HEK293 (cell line): ENCODE measurements around the gene AKAP12.

Experiments
- SCRT2 ChIP-seq: fragments of 450-650 bp; formaldehyde crosslinking; IDR thresholded peaks from 2 replicates; pipeline ENCODE4 v1.5.1; 2016; ENCODE audit warnings: missing biosample characterization, missing genetic modification characterization
- ZBTB8A ChIP-seq: fragments of 450-650 bp; formaldehyde crosslinking; IDR thresholded peaks from 2 replicates; pipeline ENCODE4 v1.5.1; 2016; ENCODE audit warnings: missing biosample characterization, missing genetic modification characterization
- ZNF146 ChIP-seq: fragments of 450-650 bp; formaldehyde crosslinking; IDR thresholded peaks from 2 replicates; pipeline ENCODE4 v1.5.1; 2016; ENCODE audit warnings: missing biosample characterization, missing genetic modification characterization
- ZNF629 ChIP-seq: fragments of 450-650 bp; formaldehyde crosslinking; IDR thresholded peaks from 2 replicates; pipeline ENCODE4 v1.5.1; 2017; ENCODE audit warnings: missing biosample characterization, missing genetic modification characterization
- ZNF670 ChIP-seq: fragments of 450-650 bp; formaldehyde crosslinking; IDR thresholded peaks from 2 replicates; pipeline ENCODE4 v1.5.1; 2016; ENCODE audit warnings: missing biosample characterization, missing genetic modification characterization, low read depth
- ZNF777 ChIP-seq: fragments of 450-650 bp; formaldehyde crosslinking; IDR thresholded peaks from 2 replicates; pipeline ENCODE4 v1.5.1; 2017; ENCODE audit warnings: missing biosample characterization, missing genetic modification characterization, borderline replicate concordance
- ZNF837 ChIP-seq: fragments of 450-650 bp; formaldehyde crosslinking; IDR thresholded peaks from 2 replicates; pipeline ENCODE4 v1.5.1; 2016; ENCODE audit warnings: missing biosample characterization, missing genetic modification characterization
- ZSCAN30 ChIP-seq: fragments of 450-650 bp; IDR thresholded peaks from 2 replicates; pipeline ENCODE4 v1.5.1; 2018; ENCODE audit warnings: missing biosample characterization, mild to moderate bottlenecking, missing genetic modification characterization, moderate library complexity
- TF ChIP-seq, protein P1 (sequence below): fragments of 450-650 bp; formaldehyde crosslinking; IDR thresholded peaks from 2 replicates; pipeline ENCODE4 v1.5.1; 2016; ENCODE audit warnings: missing biosample characterization, missing genetic modification characterization
- TF ChIP-seq, protein P2 (sequence below): fragments of 450-650 bp; formaldehyde crosslinking; IDR thresholded peaks from 2 replicates; pipeline ENCODE4 v1.5.1; 2016; ENCODE audit warnings: missing biosample characterization, missing genetic modification characterization
- TF ChIP-seq, protein P3 (sequence below): fragments of 450-650 bp; formaldehyde crosslinking; conservative IDR thresholded peaks from 2 replicates; pipeline ENCODE4 v1.5.1; 2016; ENCODE audit warnings: low read depth, missing biosample characterization, missing genetic modification characterization
- TF ChIP-seq, protein P4 (sequence below): fragments of 450-650 bp; formaldehyde crosslinking; IDR thresholded peaks from 2 replicates; pipeline ENCODE4 v1.5.1; 2017; ENCODE audit warnings: missing biosample characterization, missing genetic modification characterization
- TF ChIP-seq, protein P5 (sequence below): fragments of 450-650 bp; formaldehyde crosslinking; conservative IDR thresholded peaks from 2 replicates; pipeline ENCODE4 v1.5.1; 2016; ENCODE audit warnings: low read depth, missing biosample characterization, missing genetic modification characterization

DNA sequence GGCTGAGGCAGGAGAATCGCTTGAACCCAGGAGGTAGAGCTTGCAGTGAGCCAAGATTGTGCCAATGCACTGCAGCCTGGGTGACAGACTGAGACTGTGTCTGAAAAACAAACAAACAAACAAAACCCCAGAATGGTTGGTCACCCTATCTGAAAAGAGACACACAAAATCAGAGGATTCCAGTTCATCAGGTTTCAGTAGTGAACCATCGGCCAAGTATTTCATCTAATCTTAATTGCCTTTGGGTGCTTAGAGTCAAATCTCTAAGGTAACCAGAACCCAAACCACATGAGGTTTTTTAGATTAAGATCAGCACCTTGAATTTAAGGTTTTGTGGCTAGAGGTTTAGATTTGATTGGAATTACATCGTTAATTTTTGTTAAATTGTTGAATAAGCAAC is 159.9 kb downstream of the AKAP12 start:
- TF ChIP-seq, protein P1, sequence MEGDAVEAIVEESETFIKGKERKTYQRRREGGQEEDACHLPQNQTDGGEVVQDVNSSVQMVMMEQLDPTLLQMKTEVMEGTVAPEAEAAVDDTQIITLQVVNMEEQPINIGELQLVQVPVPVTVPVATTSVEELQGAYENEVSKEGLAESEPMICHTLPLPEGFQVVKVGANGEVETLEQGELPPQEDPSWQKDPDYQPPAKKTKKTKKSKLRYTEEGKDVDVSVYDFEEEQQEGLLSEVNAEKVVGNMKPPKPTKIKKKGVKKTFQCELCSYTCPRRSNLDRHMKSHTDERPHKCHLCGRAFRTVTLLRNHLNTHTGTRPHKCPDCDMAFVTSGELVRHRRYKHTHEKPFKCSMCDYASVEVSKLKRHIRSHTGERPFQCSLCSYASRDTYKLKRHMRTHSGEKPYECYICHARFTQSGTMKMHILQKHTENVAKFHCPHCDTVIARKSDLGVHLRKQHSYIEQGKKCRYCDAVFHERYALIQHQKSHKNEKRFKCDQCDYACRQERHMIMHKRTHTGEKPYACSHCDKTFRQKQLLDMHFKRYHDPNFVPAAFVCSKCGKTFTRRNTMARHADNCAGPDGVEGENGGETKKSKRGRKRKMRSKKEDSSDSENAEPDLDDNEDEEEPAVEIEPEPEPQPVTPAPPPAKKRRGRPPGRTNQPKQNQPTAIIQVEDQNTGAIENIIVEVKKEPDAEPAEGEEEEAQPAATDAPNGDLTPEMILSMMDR (tag by site-specific recombination): no peak
- TF ChIP-seq, protein P2, sequence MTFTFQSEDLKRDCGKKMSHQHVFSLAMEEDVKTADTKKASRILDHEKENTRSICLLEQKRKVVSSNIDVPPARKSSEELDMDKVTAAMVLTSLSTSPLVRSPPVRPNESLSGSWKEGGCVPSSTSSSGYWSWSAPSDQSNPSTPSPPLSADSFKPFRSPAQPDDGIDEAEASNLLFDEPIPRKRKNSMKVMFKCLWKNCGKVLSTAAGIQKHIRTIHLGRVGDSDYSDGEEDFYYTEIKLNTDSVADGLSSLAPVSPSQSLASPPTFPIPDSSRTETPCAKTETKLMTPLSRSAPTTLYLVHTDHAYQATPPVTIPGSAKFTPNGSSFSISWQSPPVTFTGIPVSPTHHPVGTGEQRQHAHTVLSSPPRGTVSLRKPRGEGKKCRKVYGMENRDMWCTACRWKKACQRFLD (tag by site-specific recombination): no peak
- TF ChIP-seq ZNF777 (tag by site-specific recombination): no peak
- no peak for TF ChIP-seq ZNF670 (tag by site-specific recombination)
- TF ChIP-seq, protein P3, sequence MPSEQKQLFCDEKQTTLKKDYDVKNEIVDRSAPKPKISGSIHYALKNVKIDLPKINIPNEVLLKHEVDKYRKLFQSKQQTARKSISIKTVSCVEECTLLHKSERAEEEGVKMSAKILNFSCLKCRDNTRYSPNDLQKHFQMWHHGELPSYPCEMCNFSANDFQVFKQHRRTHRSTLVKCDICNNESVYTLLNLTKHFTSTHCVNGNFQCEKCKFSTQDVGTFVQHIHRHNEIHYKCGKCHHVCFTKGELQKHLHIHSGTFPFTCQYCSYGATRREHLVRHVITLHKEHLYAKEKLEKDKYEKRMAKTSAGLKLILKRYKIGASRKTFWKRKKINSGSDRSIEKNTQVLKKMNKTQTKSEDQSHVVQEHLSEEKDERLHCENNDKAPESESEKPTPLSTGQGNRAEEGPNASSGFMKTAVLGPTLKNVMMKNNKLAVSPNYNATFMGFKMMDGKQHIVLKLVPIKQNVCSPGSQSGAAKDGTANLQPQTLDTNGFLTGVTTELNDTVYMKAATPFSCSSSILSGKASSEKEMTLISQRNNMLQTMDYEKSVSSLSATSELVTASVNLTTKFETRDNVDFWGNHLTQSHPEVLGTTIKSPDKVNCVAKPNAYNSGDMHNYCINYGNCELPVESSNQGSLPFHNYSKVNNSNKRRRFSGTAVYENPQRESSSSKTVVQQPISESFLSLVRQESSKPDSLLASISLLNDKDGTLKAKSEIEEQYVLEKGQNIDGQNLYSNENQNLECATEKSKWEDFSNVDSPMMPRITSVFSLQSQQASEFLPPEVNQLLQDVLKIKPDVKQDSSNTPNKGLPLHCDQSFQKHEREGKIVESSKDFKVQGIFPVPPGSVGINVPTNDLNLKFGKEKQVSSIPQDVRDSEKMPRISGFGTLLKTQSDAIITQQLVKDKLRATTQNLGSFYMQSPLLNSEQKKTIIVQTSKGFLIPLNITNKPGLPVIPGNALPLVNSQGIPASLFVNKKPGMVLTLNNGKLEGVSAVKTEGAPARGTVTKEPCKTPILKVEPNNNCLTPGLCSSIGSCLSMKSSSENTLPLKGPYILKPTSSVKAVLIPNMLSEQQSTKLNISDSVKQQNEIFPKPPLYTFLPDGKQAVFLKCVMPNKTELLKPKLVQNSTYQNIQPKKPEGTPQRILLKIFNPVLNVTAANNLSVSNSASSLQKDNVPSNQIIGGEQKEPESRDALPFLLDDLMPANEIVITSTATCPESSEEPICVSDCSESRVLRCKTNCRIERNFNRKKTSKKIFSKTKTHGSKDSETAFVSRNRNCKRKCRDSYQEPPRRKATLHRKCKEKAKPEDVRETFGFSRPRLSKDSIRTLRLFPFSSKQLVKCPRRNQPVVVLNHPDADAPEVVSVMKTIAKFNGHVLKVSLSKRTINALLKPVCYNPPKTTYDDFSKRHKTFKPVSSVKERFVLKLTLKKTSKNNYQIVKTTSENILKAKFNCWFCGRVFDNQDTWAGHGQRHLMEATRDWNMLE (tag by site-specific recombination): no peak
- no peak for TF ChIP-seq ZNF146 (tag by site-specific recombination)
- TF ChIP-seq ZSCAN30: no peak
- no peak for TF ChIP-seq ZBTB8A (tag by site-specific recombination)
- no peak for TF ChIP-seq ZNF837 (tag by site-specific recombination)
- TF ChIP-seq SCRT2 (tag by site-specific recombination): no peak
- TF ChIP-seq, protein P4, sequence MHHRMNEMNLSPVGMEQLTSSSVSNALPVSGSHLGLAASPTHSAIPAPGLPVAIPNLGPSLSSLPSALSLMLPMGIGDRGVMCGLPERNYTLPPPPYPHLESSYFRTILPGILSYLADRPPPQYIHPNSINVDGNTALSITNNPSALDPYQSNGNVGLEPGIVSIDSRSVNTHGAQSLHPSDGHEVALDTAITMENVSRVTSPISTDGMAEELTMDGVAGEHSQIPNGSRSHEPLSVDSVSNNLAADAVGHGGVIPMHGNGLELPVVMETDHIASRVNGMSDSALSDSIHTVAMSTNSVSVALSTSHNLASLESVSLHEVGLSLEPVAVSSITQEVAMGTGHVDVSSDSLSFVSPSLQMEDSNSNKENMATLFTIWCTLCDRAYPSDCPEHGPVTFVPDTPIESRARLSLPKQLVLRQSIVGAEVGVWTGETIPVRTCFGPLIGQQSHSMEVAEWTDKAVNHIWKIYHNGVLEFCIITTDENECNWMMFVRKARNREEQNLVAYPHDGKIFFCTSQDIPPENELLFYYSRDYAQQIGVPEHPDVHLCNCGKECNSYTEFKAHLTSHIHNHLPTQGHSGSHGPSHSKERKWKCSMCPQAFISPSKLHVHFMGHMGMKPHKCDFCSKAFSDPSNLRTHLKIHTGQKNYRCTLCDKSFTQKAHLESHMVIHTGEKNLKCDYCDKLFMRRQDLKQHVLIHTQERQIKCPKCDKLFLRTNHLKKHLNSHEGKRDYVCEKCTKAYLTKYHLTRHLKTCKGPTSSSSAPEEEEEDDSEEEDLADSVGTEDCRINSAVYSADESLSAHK (tag by site-specific recombination): no peak
- no peak for TF ChIP-seq ZNF629 (tag by site-specific recombination)
- TF ChIP-seq, protein P5, sequence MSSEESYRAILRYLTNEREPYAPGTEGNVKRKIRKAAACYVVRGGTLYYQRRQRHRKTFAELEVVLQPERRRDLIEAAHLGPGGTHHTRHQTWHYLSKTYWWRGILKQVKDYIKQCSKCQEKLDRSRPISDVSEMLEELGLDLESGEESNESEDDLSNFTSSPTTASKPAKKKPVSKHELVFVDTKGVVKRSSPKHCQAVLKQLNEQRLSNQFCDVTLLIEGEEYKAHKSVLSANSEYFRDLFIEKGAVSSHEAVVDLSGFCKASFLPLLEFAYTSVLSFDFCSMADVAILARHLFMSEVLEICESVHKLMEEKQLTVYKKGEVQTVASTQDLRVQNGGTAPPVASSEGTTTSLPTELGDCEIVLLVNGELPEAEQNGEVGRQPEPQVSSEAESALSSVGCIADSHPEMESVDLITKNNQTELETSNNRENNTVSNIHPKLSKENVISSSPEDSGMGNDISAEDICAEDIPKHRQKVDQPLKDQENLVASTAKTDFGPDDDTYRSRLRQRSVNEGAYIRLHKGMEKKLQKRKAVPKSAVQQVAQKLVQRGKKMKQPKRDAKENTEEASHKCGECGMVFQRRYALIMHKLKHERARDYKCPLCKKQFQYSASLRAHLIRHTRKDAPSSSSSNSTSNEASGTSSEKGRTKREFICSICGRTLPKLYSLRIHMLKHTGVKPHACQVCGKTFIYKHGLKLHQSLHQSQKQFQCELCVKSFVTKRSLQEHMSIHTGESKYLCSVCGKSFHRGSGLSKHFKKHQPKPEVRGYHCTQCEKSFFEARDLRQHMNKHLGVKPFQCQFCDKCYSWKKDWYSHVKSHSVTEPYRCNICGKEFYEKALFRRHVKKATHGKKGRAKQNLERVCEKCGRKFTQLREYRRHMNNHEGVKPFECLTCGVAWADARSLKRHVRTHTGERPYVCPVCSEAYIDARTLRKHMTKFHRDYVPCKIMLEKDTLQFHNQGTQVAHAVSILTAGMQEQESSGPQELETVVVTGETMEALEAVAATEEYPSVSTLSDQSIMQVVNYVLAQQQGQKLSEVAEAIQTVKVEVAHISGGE (tag by site-specific recombination): no peak
